Heart right ventricle (tissue), 16 donors: Measurements from ENCODE around the gene NXF1. TPM values are rescaled to one million over a fixed set of nuclear protein-coding genes. Genes with fewer than 3 reads are reported as not detected.
A peak's percentile ranks its signal among the peaks of the same experiment; 100 is the strongest.

Experiments used
- ATAC-seq, 8 donors: fragments of 200-7000 bp; cut with Tn5 transposase; one replicate each; pipeline ENCODE4 v1.9.1; 2020; ENCODE audit warnings: mild to moderate bottlenecking in 8 of 8, moderate library complexity in 8 of 8, moderate number of reproducible peaks in 1 of 8
- DNase-seq, 2 donors: peaks; one replicate each; pipeline ENCODE4 v3.0.0-alpha.2; 2020
- H3K27ac ChIP-seq, 10 donors: fragments of 200-600 bp; sonication (generic) in 2 of 10; one replicate each; pipeline versions ENCODE4 v1.5.0 to v1.8.0; 2020 to 2022; ENCODE audit warnings: mild to moderate bottlenecking in 3 of 10
- H3K27me3 ChIP-seq, 7 donors: fragments of 200-600 bp; one replicate each; pipeline ENCODE4 v1.8.0; 2021 to 2022; ENCODE audit warnings: mild to moderate bottlenecking in 2 of 7
- H3K36me3 ChIP-seq, 9 donors: fragments of 200-600 bp; sonication (generic) in 1 of 9; one replicate each; pipeline versions ENCODE4 v1.5.0 to v1.8.0; 2020 to 2022; ENCODE audit warnings: mild to moderate bottlenecking in 2 of 9
- H3K4me1 ChIP-seq, 9 donors: fragments of 200-600 bp; sonication (generic) in 1 of 9; one replicate each; pipeline versions ENCODE4 v1.5.0 to v1.8.0; 2020 to 2022; ENCODE audit warnings: mild to moderate bottlenecking in 4 of 9
- H3K4me3 ChIP-seq, 10 donors: fragments of 200-600 bp; sonication (generic) in 2 of 10; one replicate each; pipeline versions ENCODE4 v1.5.0 to v1.8.0; 2020 to 2022; ENCODE audit warnings: mild to moderate bottlenecking in 7 of 10, moderate library complexity in 2 of 10
- H3K9me3 ChIP-seq, 11 donors: fragments of 200-600 bp in 10 of 11; sonication (generic) in 2 of 11; one replicate each; pipeline versions ENCODE4 v1.5.0 to v1.8.0; 2013 to 2022; ENCODE audit warnings: mild to moderate bottlenecking in 2 of 11, control low read depth in 1 of 11, moderate library complexity in 1 of 11
- CTCF ChIP-seq, 9 donors: fragments of 200-600 bp; sonication (generic) in 2 of 9; IDR thresholded peaks; one replicate each; pipeline versions ENCODE4 v1.5.0 to v1.8.0; 2021 to 2022; ENCODE audit warnings: antibody characterized with exemption in 9 of 9, mild to moderate bottlenecking in 5 of 9, moderate library complexity in 1 of 9
- WGBS, 2 donors: extraction: QIAGEN DNeasy Blood & Tissue Kit; methylation state at CpG; one replicate each; pipeline ENCODE4 v1.1.7; 2013; ENCODE audit warnings: inconsistent platforms in 1 of 2; 5-methylcytosine and 5-hydroxymethylcytosine counted together
- intact Hi-C, 10 donors: fragments of 100-400 bp; cut with DNase I; formaldehyde crosslinking; loops; one replicate each; pipeline versions ENCODE4 v1.11.1 to v1.14.2; 2022
- polyA plus RNA-seq, 2 donors: library from polyadenylated mRNA; stranded (reverse); fragments of 200-250 nt; gene quantifications; one replicate each; pipeline ENCODE4 v1.2.3, GENCODE V29; 2013
- total RNA-seq, 10 donors: library from RNA; stranded (reverse); fragmentation: NEBNext Ultra II Directional in 3 of 10; extraction: Animal tissue kit (Norgen Biotek cat#: 25700) in 3 of 10; gene quantifications; one replicate each; pipeline versions ENCODE4 v1.2.1 to v1.2.4, GENCODE V29; 2021 to 2023
- donor health status: Arrhythmogenic right ventricular cardiomyopathy.
- donor health status: ischemic (EF 13 %, LVEDD 7.1; RV severe dilation, severe dysfunction).
- donor health status: healthy with polysubstance abuse.
- donor health status: DM: no; HTN: yes; CAD: no.
- donor health status: DM: no; HTN: no; CAD: no.
- donor health status: ischemic (EF 25% LVEDD 6.9; RV normal size, moderate dysfunction).
- donor health status: ischemic (EF 25% LVEDD 5.7; RV mildly dilated, moderate dysfunction).
- donor health status: healthy.
- donor health status: DM: yes; HTN: yes; CAD: no.
- donor health status: Ischemic cardiomyopathy.
- donor health status: ischemic (EF 35%, LVEDD 5.7; RV mildly dilated, moderate dysfunction).
- donor health status: nonischemic (EF 11% LVEDD 7.7; RV severe dilation, severe dysfunction).
- donor health status: DM: yes; HTN: yes; CAD: no.
- donor health status: PGD.
- donor health status: ischemic (EF 29% LVEDD 5.4; RV normal size, mild dysfunction).
- donor health status: nonischemic (EF 23%, LVEDD 6.1; RV moderate dilation, normal function).

NXF1 gene
- total and polyA plus RNA-seq, 12 donors = 28.3 to 96.7 (median 38.3) TPM

GRCh38 chr11:62811659-62812058 lies 6.4 kb upstream of the NXF1 start:
- DNase-seq (no peak), ATAC-seq (no peak)
- no peaks in the 10 kb centered on the region for H3K9me3 ChIP-seq
- WGBS, 2 donors = 76 to 86% methylated on average over 2 of the region's 2 CpGs
- H3K36me3 ChIP-seq = peaks cover 0 to 55% (median 4%) of the 10 kb centered on the region in 9 donors
- no peak overlapping the region for H3K27ac ChIP-seq
- H3K27me3 ChIP-seq = no peaks in the 10 kb centered on the region
- TF ChIP-seq CTCF (IDR thresholded peaks at IDR 0.05) = no peak
- peaks cover 0 to 14% (median 4%) of the 10 kb centered on the region in 9 donors for H3K4me1 ChIP-seq
- intact Hi-C loops = no loop called here
- no peak overlapping the region for H3K4me3 ChIP-seq

GRCh38 chr11:62810748-62811147 lies 5.5 kb upstream of the NXF1 start:
- ATAC-seq = no peak
- Histone ChIP-seq H3K9me3 (no peaks in the 10 kb centered on the region), H3K4me3 (no peak overlapping the region), H3K36me3 (peaks cover 0 to 46% (median 3%) of the 10 kb centered on the region in 9 donors), H3K27me3 (no peaks in the 10 kb centered on the region), H3K27ac (no peak overlapping the region), H3K4me1 (peaks cover 2 to 24% (median 13%) of the 10 kb centered on the region in 9 donors)
- WGBS, 2 donors = 40 to 41% methylated on average over 1 of the region's 1 CpG
- DNase-seq = no peak
- intact Hi-C loops = no loop called here
- TF ChIP-seq CTCF (IDR thresholded peaks at IDR 0.05) = no peak

- intact Hi-C loops = loop anchor here in 1 of 10 donors (2.0 to 5.0 kb wide), 2 partner anchors 24 to 79 kb away; partner anchors contain the start of genes HNRNPUL2 and TTC9C
- H3K9me3 ChIP-seq = no peaks in the 10 kb centered on the region
- peaks cover 0 to 34% (median 18%) of the 10 kb centered on the region in 9 donors for H3K36me3 ChIP-seq
- peak overlapping the region in 3 of 10 donors; percentile 79 to 88 (median 85) for H3K4me3 ChIP-seq
- ATAC-seq = peak in 7 of 8 donors; percentile 32 to 74 (median 65)
- H3K27me3 ChIP-seq = no peaks in the 10 kb centered on the region
- 42 to 55% methylated on average over 5 of the region's 5 CpGs for WGBS, 2 donors
- no peak for TF ChIP-seq CTCF (IDR thresholded peaks at IDR 0.05)
- peak overlapping the region in 9 of 10 donors; percentile 80 to 95 (median 91) for H3K27ac ChIP-seq
- H3K4me1 ChIP-seq = peaks cover 14 to 47% (median 31%) of the 10 kb centered on the region in 9 donors
- DNase-seq = peak in 1 of 2 donors; percentile 50
Observed at GRCh38 chr11:62806611-62807121, 1.4 kb upstream of the NXF1 start.

- H3K4me1 ChIP-seq = peaks cover 14 to 47% (median 31%) of the 10 kb centered on the region in 9 donors
- peak in 1 of 2 donors; percentile 20 for DNase-seq
- H3K9me3 ChIP-seq = no peaks in the 10 kb centered on the region
- ATAC-seq = peak in 5 of 8 donors; percentile 3 to 19 (median 15)
- H3K27me3 ChIP-seq = no peaks in the 10 kb centered on the region
- intact Hi-C loops = loop anchor here in 2 of 10 donors (2.0 to 5.0 kb wide), 3 partner anchors 25 to 79 kb away; partner anchors contain the start of genes HNRNPUL2 (in 1 of the 2), TTC9C (in 1 of the 2) and WDR74 (in 1 of the 2)
- no peak for TF ChIP-seq CTCF (IDR thresholded peaks at IDR 0.05)
- H3K4me3 ChIP-seq = peak overlapping the region; percentile 26 to 88 (median 82)
- 17 to 22% methylated on average over 12 of the region's 12 CpGs for WGBS, 2 donors
- peaks cover 0 to 41% (median 24%) of the 10 kb centered on the region in 9 donors for H3K36me3 ChIP-seq
- peak overlapping the region in 9 of 10 donors; percentile 80 to 95 (median 91) for H3K27ac ChIP-seq
Observed at GRCh38 chr11:62805961-62806441, 761 bp upstream of the NXF1 start.
